MM.1S (cell line): Measurements from ENCODE around the gene OTOS.

ENCODE experiments used
- CTCF ChIP-seq: fragments of 300-600 bp; sonication (generic); IDR thresholded peaks from 2 replicates; pipeline ENCODE4 v1.5.1; 2016; ENCODE audit warnings: antibody characterized with exemption, low read length, mixed read lengths
- EZH2phosphoT487 ChIP-seq: fragments of 300-600 bp; sonication (generic); IDR thresholded peaks from 2 replicates; pipeline ENCODE4 v1.6.1; 2018; ENCODE audit warnings: antibody characterized with exemption, low read length

- TF ChIP-seq CTCF, result no peak
- no peak for TF ChIP-seq EZH2phosphoT487
Observed at GRCh38 chr2:240167588-240167880, 27.1 kb upstream of the OTOS start.
